ENCODE data around the gene M1AP. TPM values are rescaled to one million over a fixed set of nuclear protein-coding genes. Genes with fewer than 3 reads are reported as not detected.

M1AP gene
- total and polyA plus RNA-seq, 2 of the 8 experiments (the other 6 are each of a cell fraction or from before 2014, with no cell fraction given), result 4.8 TPM

- no peak overlapping the region for H2BK120ac ChIP-seq (replicated peaks; ENCODE audit: low read depth, low read length)
- FAIRE-seq, result no peak
- no peak overlapping the region for H2BK12ac ChIP-seq (ENCODE audit: low read depth, low read length)
- no peak overlapping the region for H4K91ac ChIP-seq (replicated peaks; ENCODE audit: insufficient read length, low read length)
- WGBS, 2 experiments (ENCODE audit: extremely low coverage in 1 of 2, insufficient coverage in 1 of 2, insufficient read length in 1 of 2, insufficient replicate concordance in 2 of 2, low coverage in 1 of 2, low lambda C conversion rate in 2 of 2, missing lambda C conversion rate in 1 of 2), result 90% methylated on average over 7 of the region's 7 CpGs; no CpG with 5 or more reads in 1 of the 2 experiments
- no peak overlapping the region for H4K8ac ChIP-seq (ENCODE audit: extremely low read depth, insufficient read depth, low read length)
- no peak overlapping the region for H3K4me2 ChIP-seq (ENCODE audit: insufficient read depth in 1 of 2, low read depth in 2 of 2, low read length in 2 of 2)
- no peak overlapping the region for H3K14ac ChIP-seq (ENCODE audit: insufficient read length)
- no peaks in the 10 kb centered on the region for H3K9me3 ChIP-seq (ENCODE audit: insufficient read depth in 2 of 2, low read depth in 1 of 2, low read length in 1 of 2)
- no peaks in the 10 kb centered on the region for H3K36me3 ChIP-seq (ENCODE audit: control insufficient read depth in 2 of 4, insufficient read depth in 4 of 4, low read length in 3 of 4)
- no peak overlapping the region for H2AFZ ChIP-seq (ENCODE audit: low read length)
- no peak overlapping the region for H3K18ac ChIP-seq (ENCODE audit: extremely low read depth, low read length)
- H2BK15ac ChIP-seq (ENCODE audit: low read length), result no peak overlapping the region
- H3K27me3 ChIP-seq (replicated peaks in 1 of 4; ENCODE audit: control insufficient read depth in 3 of 4, extremely low read depth in 1 of 4, insufficient read depth in 3 of 4, low read length in 3 of 4), result no peaks in the 10 kb centered on the region
- H3K56ac ChIP-seq (replicated peaks; ENCODE audit: insufficient read length, low read depth, low read length), result no peak overlapping the region
- H2BK20ac ChIP-seq (ENCODE audit: low read length), result no peak overlapping the region
- H3K79me2 ChIP-seq (ENCODE audit: control insufficient read depth in 1 of 2, insufficient read depth in 2 of 2, low read length in 2 of 2), result no peaks in the 10 kb centered on the region
- no peaks in the 10 kb centered on the region for H3K79me1 ChIP-seq (ENCODE audit: low read depth, low read length)
- no peak overlapping the region for H2BK5ac ChIP-seq (ENCODE audit: low read depth, low read length)
- no peak overlapping the region for H4K5ac ChIP-seq (ENCODE audit: insufficient read length, low read depth, low read length)
- H3K23me2 ChIP-seq (ENCODE audit: low read depth, low read length), result no peaks in the 10 kb centered on the region
- no peak overlapping the region for H3K9ac ChIP-seq (replicated peaks in 1 of 4; ENCODE audit: extremely low read depth in 1 of 4, low read depth in 3 of 4, low read length in 3 of 4)
- DNase-seq (ENCODE audit: low read depth in 1 of 2, low spot score in 2 of 2), result peak in 1 of 2 experiments; percentile 20
- CTCF ChIA-PET (ENCODE audit: partially characterized antibody), result interaction anchor here (0.9 kb wide), 1 partner anchor 81 kb away, joined by 4 read pairs; no protein-coding TSS in a partner anchor
- no peak overlapping the region for H2AK5ac ChIP-seq (ENCODE audit: low read depth, low read length)
- H3K23ac ChIP-seq (ENCODE audit: insufficient read length), result no peak overlapping the region
- peaks cover 0 to 2% of the 10 kb centered on the region in 2 experiments for H4K20me1 ChIP-seq (replicated peaks in 1 of 2; ENCODE audit: control insufficient read depth in 1 of 2, insufficient read depth in 2 of 2, low read length in 2 of 2)
- no peaks in the 10 kb centered on the region for H3K4me1 ChIP-seq (replicated peaks in 1 of 4; ENCODE audit: control insufficient read depth in 3 of 4, insufficient read depth in 4 of 4, low read length in 3 of 4)
- POLR2A ChIA-PET (ENCODE audit: partially characterized antibody), result no interaction called here
- no peak overlapping the region for H3K4ac ChIP-seq (replicated peaks; ENCODE audit: insufficient read length, low read depth, low read length)
- H3K27ac ChIP-seq (ENCODE audit: low read depth, low read length), result no peak overlapping the region
- no peak overlapping the region for H3K4me3 ChIP-seq (ENCODE audit: extremely low read depth in 1 of 4, insufficient read depth in 2 of 4, low read depth in 3 of 4, low read length in 4 of 4)
- TF ChIP-seq EGR1 (IDR thresholded peaks at IDR 0.05; ENCODE audit: borderline replicate concordance, low read depth, low read length) (no peak), SAP30 (IDR thresholded peaks at IDR 0.05; ENCODE audit: insufficient read depth, insufficient replicate concordance, low read length) (no peak), SUZ12 (IDR thresholded peaks at IDR 0.05; ENCODE audit: low read length) (no peak), BCL11A (IDR thresholded peaks at IDR 0.05; ENCODE audit: low read depth in 2 of 2, low read length in 2 of 2) (no peak), SIN3A (conservative IDR thresholded peaks at IDR 0.05 in 1 of 2, IDR thresholded peaks at IDR 0.05 in 1 of 2; ENCODE audit: low read depth in 1 of 2, low read length in 2 of 2) (no peak), EZH2 (IDR thresholded peaks at IDR 0.05; ENCODE audit: low read depth, low read length, severe bottlenecking) (no peak), E2F6 (IDR thresholded peaks at IDR 0.05) (no peak), ATF2 (IDR thresholded peaks at IDR 0.05; ENCODE audit: low read length) (no peak), KDM4A (IDR thresholded peaks at IDR 0.05; ENCODE audit: low read depth, low read length, severe bottlenecking) (no peak), TEAD4 (IDR thresholded peaks at IDR 0.05; ENCODE audit: low read depth, low read length) (no peak), RAD21 (IDR thresholded peaks at IDR 0.05 in 1 of 2, conservative IDR thresholded peaks at IDR 0.05 in 1 of 2; ENCODE audit: low read depth in 2 of 2, low read length in 2 of 2) (no peak)
Observed at GRCh38 chr2:74670263-74670662, 22.1 kb upstream of the M1AP start.
